PC-3 (cell line): ENCODE results near the gene STAMBPL1. TPM values are rescaled to one million over a fixed set of nuclear protein-coding genes. Genes with fewer than 3 reads are reported as not detected.

Experiments used
- ATAC-seq: fragments of 200-7000 bp; cut with Tn5 transposase; 2 replicates; pipeline ENCODE4 v1.9.1; 2020; ENCODE audit warnings: mild to moderate bottlenecking, moderate library complexity
- BruUV-seq: library from RNA; stranded (reverse); fragments of 400-500 nt; replicated peaks from 2 replicates; lab custom pipeline; 2021; lab: Mats Ljungman, UMichigan
- CTCF ChIA-PET: fragments of 300-600 bp; sonication (Branson Sonifier 250); formaldehyde crosslinking; loops from one replicate; lab custom pipeline; 2022; ENCODE audit warnings: antibody characterized with exemption; lab: Charles Lee
- POLR2A ChIA-PET: fragments of 300-600 bp; sonication (Branson Sonifier 250); formaldehyde crosslinking; loops from one replicate; lab custom pipeline; 2022; ENCODE audit warnings: antibody characterized with exemption; ENCODE audit not compliant: unreplicated experiment; lab: Charles Lee
- DNase-seq: peaks from one replicate; pipeline ENCODE4 v3.0.0-alpha.2; 2015
- H2AFZ ChIP-seq: fragments of 300-600 bp; sonication (generic); 2 replicates; pipeline ENCODE4 v1.6.0; 2016; ENCODE audit warnings: antibody characterized with exemption, low read length
- H3F3A ChIP-seq: fragments of 300-600 bp; sonication (generic); one replicate; pipeline ENCODE4 v1.6.0; 2017; ENCODE audit warnings: antibody characterized with exemption, low read length, control low read depth, mild to moderate bottlenecking; ENCODE audit not compliant: unreplicated experiment
- H3K27ac ChIP-seq: fragments of 300-600 bp; sonication (generic); 2 replicates; pipeline ENCODE4 v1.5.1; 2016; ENCODE audit warnings: mild to moderate bottlenecking, low read length
- H3K27me3 ChIP-seq: fragments of 300-600 bp; sonication (generic); 2 replicates; pipeline ENCODE4 v1.6.1; 2016; ENCODE audit warnings: low read length, mixed read lengths
- H3K36me3 ChIP-seq: fragments of 300-600 bp; sonication (generic); 2 replicates; pipeline ENCODE4 v1.6.1; 2016; ENCODE audit warnings: low read depth, mixed run types, low read length, mixed read lengths
- H3K4me1 ChIP-seq: fragments of 300-600 bp; sonication (generic); 2 replicates; pipeline ENCODE4 v1.5.1; 2016; ENCODE audit warnings: low read length; ENCODE audit not compliant: insufficient read depth
- H3K4me2 ChIP-seq: fragments of 300-600 bp; sonication (generic); 2 replicates; pipeline ENCODE4 v1.6.0; 2016; ENCODE audit warnings: low read length
- H3K4me3 ChIP-seq: fragments of 300-600 bp; sonication (generic); 2 replicates; pipeline ENCODE4 v1.5.1; 2016; ENCODE audit warnings: mild to moderate bottlenecking, low read length, mixed read lengths
- H3K79me2 ChIP-seq: fragments of 300-600 bp; sonication (generic); 2 replicates; pipeline ENCODE4 v1.6.1; 2017; ENCODE audit warnings: low read length, mixed read lengths
- H3K9ac ChIP-seq: fragments of 300-600 bp; sonication (generic); 2 replicates; pipeline ENCODE4 v1.6.0; 2016; ENCODE audit warnings: mild to moderate bottlenecking, low read length
- H3K9me2 ChIP-seq: fragments of 300-600 bp; sonication (generic); replicated peaks from 2 replicates; pipeline ENCODE4 v1.6.1; 2016; ENCODE audit warnings: mixed run types, low read length, mixed read lengths
- H3K9me3 ChIP-seq: fragments of 300-600 bp; sonication (generic); 2 replicates; pipeline ENCODE4 v1.6.1; 2016; ENCODE audit warnings: low read length, mixed read lengths
- H4K20me1 ChIP-seq: fragments of 300-600 bp; sonication (generic); 2 replicates; pipeline ENCODE4 v1.6.1; 2016; ENCODE audit warnings: low read length, mixed read lengths
- EZH2 ChIP-seq: fragments of 300-600 bp; sonication (generic); IDR thresholded peaks from one replicate; pipeline ENCODE4 v1.6.1; 2017; ENCODE audit warnings: antibody characterized with exemption, mild to moderate bottlenecking, low read length; ENCODE audit not compliant: unreplicated experiment
- EZH2phosphoT487 ChIP-seq: fragments of 300-600 bp; sonication (generic); IDR thresholded peaks from 2 replicates; pipeline ENCODE4 v1.6.1; 2018; ENCODE audit warnings: mild to moderate bottlenecking, antibody characterized with exemption, low read length, borderline replicate concordance
- intact Hi-C: fragments of 100-400 bp; cut with micrococcal nuclease; formaldehyde crosslinking; loops from 2 replicates; pipeline ENCODE4 v1.9.0; 2023
- total RNA-seq: library from RNA; depleted of rRNA; stranded (reverse); fragments of >200 nt; gene quantifications from 2 replicates; pipeline ENCODE4 v1.2.3, GENCODE V29; 2014
- TF ChIP-seq, protein P1 (sequence below): fragments of 300-600 bp; sonication (generic); conservative IDR thresholded peaks from 2 replicates; pipeline ENCODE4 v1.5.1; 2017; ENCODE audit warnings: antibody characterized with exemption, low read depth, mild to moderate bottlenecking, low read length

STAMBPL1 gene
- total RNA-seq, 1 experiment from 2014 or later = 19.5 TPM

DNA sequence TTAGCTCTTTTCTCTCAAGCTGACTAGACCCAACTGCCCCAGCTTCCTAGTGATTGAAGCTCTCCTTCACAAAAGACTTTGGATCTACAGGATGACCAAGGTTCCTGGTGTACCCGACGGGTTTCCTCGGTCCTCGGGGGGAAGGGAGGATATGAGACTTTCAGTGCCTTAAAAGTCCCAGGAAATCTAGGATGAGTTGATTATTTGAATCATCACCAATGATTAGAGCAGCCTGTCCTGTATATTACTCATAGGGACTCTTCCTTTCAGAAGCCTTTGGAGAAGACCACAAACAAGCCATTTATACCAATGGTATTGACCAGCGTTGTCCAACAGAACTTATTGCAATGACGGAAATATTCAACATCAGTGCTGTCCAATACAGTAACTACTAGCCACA lies 78.7 kb downstream of the STAMBPL1 start:
- Histone ChIP-seq H3K4me1 (no peaks in the 10 kb centered on the region), H3K4me2 (no peak overlapping the region), H3K27ac (no peak overlapping the region), H3K4me3 (no peak overlapping the region), H3F3A (no peaks in the 10 kb centered on the region), H3K79me2 (no peaks in the 10 kb centered on the region), H4K20me1 (no peaks in the 10 kb centered on the region), H3K9ac (no peak overlapping the region), H3K27me3 (no peaks in the 10 kb centered on the region), H3K9me3 (no peaks in the 10 kb centered on the region), H3K9me2 (no peaks in the 10 kb centered on the region), H3K36me3 (no peaks in the 10 kb centered on the region), H2AFZ (no peak overlapping the region)
- ChIA-PET POLR2A (no interaction called here), CTCF (no interaction called here)
- DNase-seq (no peak), ATAC-seq (no peak)
- BruUV-seq = no TSS peak
- intact Hi-C loops = no loop called here
- TF ChIP-seq, protein P1, sequence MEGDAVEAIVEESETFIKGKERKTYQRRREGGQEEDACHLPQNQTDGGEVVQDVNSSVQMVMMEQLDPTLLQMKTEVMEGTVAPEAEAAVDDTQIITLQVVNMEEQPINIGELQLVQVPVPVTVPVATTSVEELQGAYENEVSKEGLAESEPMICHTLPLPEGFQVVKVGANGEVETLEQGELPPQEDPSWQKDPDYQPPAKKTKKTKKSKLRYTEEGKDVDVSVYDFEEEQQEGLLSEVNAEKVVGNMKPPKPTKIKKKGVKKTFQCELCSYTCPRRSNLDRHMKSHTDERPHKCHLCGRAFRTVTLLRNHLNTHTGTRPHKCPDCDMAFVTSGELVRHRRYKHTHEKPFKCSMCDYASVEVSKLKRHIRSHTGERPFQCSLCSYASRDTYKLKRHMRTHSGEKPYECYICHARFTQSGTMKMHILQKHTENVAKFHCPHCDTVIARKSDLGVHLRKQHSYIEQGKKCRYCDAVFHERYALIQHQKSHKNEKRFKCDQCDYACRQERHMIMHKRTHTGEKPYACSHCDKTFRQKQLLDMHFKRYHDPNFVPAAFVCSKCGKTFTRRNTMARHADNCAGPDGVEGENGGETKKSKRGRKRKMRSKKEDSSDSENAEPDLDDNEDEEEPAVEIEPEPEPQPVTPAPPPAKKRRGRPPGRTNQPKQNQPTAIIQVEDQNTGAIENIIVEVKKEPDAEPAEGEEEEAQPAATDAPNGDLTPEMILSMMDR = no peak
- TF ChIP-seq EZH2 = no peak

DNA sequence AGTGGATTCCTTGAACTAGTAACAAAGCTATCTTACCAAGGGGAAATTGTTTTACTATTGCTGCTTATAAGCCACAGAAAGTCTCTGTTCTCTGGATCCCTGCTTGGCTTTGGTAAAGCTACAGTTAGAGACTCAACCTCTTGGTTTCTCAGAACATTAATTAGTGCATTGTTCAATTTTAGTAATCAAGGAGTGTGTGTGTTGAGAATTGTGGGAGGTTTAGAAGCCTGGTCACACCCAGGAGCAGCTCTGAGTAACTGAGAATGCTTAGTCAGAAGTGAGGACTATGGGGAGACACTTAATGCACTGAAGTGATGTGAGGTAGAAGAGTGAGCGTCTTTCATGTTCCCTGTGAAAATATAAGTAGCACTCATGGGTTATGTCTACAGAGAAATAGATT lies 80.8 kb downstream of the STAMBPL1 start:
- Histone ChIP-seq H3K4me1 (no peaks in the 10 kb centered on the region), H3K4me2 (no peak overlapping the region), H3K4me3 (no peak overlapping the region), H4K20me1 (no peaks in the 10 kb centered on the region), H3K79me2 (no peaks in the 10 kb centered on the region), H3F3A (no peaks in the 10 kb centered on the region), H2AFZ (no peak overlapping the region), H3K9me2 (no peaks in the 10 kb centered on the region), H3K36me3 (no peaks in the 10 kb centered on the region), H3K27ac (no peak overlapping the region), H3K9me3 (no peaks in the 10 kb centered on the region), H3K9ac (no peak overlapping the region), H3K27me3 (no peaks in the 10 kb centered on the region)
- ATAC-seq (no peak), DNase-seq (no peak)
- intact Hi-C loops = no loop called here
- ChIA-PET CTCF (no interaction called here), POLR2A (no interaction called here)
- no peak for TF ChIP-seq EZH2
- TF ChIP-seq, protein P1 = no peak
- no peak for TF ChIP-seq EZH2phosphoT487
- no TSS peak for BruUV-seq

DNA sequence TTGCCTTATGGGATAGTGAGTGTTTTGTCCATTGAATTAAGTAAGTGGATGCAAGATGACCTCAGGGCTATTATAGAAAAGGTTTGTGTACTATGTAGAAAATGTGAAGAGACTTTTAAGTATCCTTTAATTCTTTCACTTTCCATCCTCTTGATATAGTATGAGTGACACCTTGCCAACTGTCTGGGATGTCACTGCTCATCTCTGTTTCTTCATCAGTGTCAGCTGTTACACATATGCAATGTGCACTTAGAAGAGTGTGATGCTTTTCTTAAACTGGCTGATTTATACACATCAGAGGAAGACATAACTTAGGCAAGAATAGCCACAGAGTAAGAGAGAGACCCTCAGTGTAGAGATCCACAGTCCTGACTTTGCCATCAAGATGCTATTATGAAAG lies 81.2 kb downstream of the STAMBPL1 start:
- no peak overlapping the region for H2AFZ ChIP-seq
- no TSS peak for BruUV-seq
- H3K4me3 ChIP-seq = no peak overlapping the region
- H3K79me2 ChIP-seq = no peaks in the 10 kb centered on the region
- H3K9ac ChIP-seq = no peak overlapping the region
- H3K9me3 ChIP-seq = no peaks in the 10 kb centered on the region
- CTCF ChIA-PET = no interaction called here
- intact Hi-C loops = no loop called here
- no peaks in the 10 kb centered on the region for H3K4me1 ChIP-seq
- H3K27ac ChIP-seq = no peak overlapping the region
- no peaks in the 10 kb centered on the region for H3K9me2 ChIP-seq
- H4K20me1 ChIP-seq = no peaks in the 10 kb centered on the region
- ATAC-seq = no peak
- H3K36me3 ChIP-seq = no peaks in the 10 kb centered on the region
- H3K27me3 ChIP-seq = no peaks in the 10 kb centered on the region
- DNase-seq = no peak
- TF ChIP-seq EZH2phosphoT487 (no peak), EZH2 (no peak)
- TF ChIP-seq, protein P1 = no peak
- POLR2A ChIA-PET = no interaction called here
- H3K4me2 ChIP-seq = no peak overlapping the region
- H3F3A ChIP-seq = no peaks in the 10 kb centered on the region
